Measurements from ENCODE around the gene SELENOF. TPM values are rescaled to one million over a fixed set of nuclear protein-coding genes. Genes with fewer than 3 reads are reported as not detected.

The SELENOF gene
- 100 to 1,000 TPM; 324 to 392 (median 360) TPM for polyA plus RNA-seq

- Mint-ChIP-seq H3K27ac (no peak within 1 kb of the TSS), H3K9me3 (no peaks in the 10 kb centered on the region), H3K36me3 (peaks cover 0 to 3% (median 0%) of the 10 kb centered on the region in 3 donors), H3K27me3 (ENCODE audit: low read depth in 3 of 3) (peaks cover 0 to 4% (median 4%) of the 10 kb centered on the region in 3 donors), H3K4me3 (no peak within 1 kb of the TSS), H3K4me1 (peaks cover 41 to 51% of the 10 kb centered on the region in 2 donors)
- DNase-seq = peak; percentile 99 to 100 (median 99)
Observed at GRCh38 chr1:86913896-86914600, at the start of gene SELENOF. SELENOF (minus strand) TSS chr1:86914126; CDS start chr1:86914111, 15 bp downstream.

- H3K9me3 Mint-ChIP-seq = no peaks in the 10 kb centered on the region
- DNase-seq = no peak
- H3K4me3 Mint-ChIP-seq = no peak overlapping the region
- H3K36me3 Mint-ChIP-seq = no peaks in the 10 kb centered on the region
- no peaks in the 10 kb centered on the region for H3K4me1 Mint-ChIP-seq
- H3K27me3 Mint-ChIP-seq (ENCODE audit: low read depth in 3 of 3) = no peaks in the 10 kb centered on the region
- no peak overlapping the region for H3K27ac Mint-ChIP-seq
Observed at GRCh38 chr1:86960548-86960947, 46.6 kb upstream of the SELENOF start.

- H3K36me3 Mint-ChIP-seq = no peaks in the 10 kb centered on the region
- H3K9me3 Mint-ChIP-seq = no peaks in the 10 kb centered on the region
- no peak overlapping the region for H3K27ac Mint-ChIP-seq
- no peaks in the 10 kb centered on the region for H3K27me3 Mint-ChIP-seq (ENCODE audit: low read depth in 3 of 3)
- no peak overlapping the region for H3K4me3 Mint-ChIP-seq
- DNase-seq = no peak
- peaks cover 0 to 5% of the 10 kb centered on the region in 2 donors for H3K4me1 Mint-ChIP-seq
Observed at GRCh38 chr1:86957221-86957620, 43.3 kb upstream of the SELENOF start.

GRCh38 chr1:86956221-86956620 lies 42.3 kb upstream of the SELENOF start:
- no peak overlapping the region for H3K4me3 Mint-ChIP-seq
- H3K36me3 Mint-ChIP-seq = no peaks in the 10 kb centered on the region
- no peaks in the 10 kb centered on the region for H3K27me3 Mint-ChIP-seq (ENCODE audit: low read depth in 3 of 3)
- no peaks in the 10 kb centered on the region for H3K9me3 Mint-ChIP-seq
- no peak for DNase-seq
- no peak overlapping the region for H3K27ac Mint-ChIP-seq
- peaks cover 0 to 6% of the 10 kb centered on the region in 2 donors for H3K4me1 Mint-ChIP-seq

GRCh38 chr1:86955678-86956077 lies 41.8 kb upstream of the SELENOF start:
- Mint-ChIP-seq H3K4me1 (peaks cover 4 to 6% of the 10 kb centered on the region in 2 donors), H3K27ac (no peak overlapping the region), H3K9me3 (no peaks in the 10 kb centered on the region), H3K4me3 (no peak overlapping the region), H3K27me3 (ENCODE audit: low read depth in 3 of 3) (no peaks in the 10 kb centered on the region), H3K36me3 (no peaks in the 10 kb centered on the region)
- DNase-seq = no peak

GRCh38 chr1:86953167-86953566 lies 39.2 kb upstream of the SELENOF start:
- no peak overlapping the region for H3K27ac Mint-ChIP-seq
- H3K36me3 Mint-ChIP-seq = no peaks in the 10 kb centered on the region
- H3K9me3 Mint-ChIP-seq = no peaks in the 10 kb centered on the region
- H3K4me3 Mint-ChIP-seq = no peak overlapping the region
- no peak for DNase-seq
- no peaks in the 10 kb centered on the region for H3K27me3 Mint-ChIP-seq (ENCODE audit: low read depth in 3 of 3)
- peaks cover 6 to 11% of the 10 kb centered on the region in 2 donors for H3K4me1 Mint-ChIP-seq

- Mint-ChIP-seq H3K9me3 (no peaks in the 10 kb centered on the region), H3K27ac (no peak overlapping the region), H3K27me3 (ENCODE audit: low read depth in 3 of 3) (no peaks in the 10 kb centered on the region), H3K36me3 (no peaks in the 10 kb centered on the region), H3K4me1 (peaks cover 6 to 11% of the 10 kb centered on the region in 2 donors), H3K4me3 (no peak overlapping the region)
- no peak for DNase-seq
Observed at GRCh38 chr1:86951430-86951829, 37.5 kb upstream of the SELENOF start.

- Mint-ChIP-seq H3K4me3 (no peak overlapping the region), H3K4me1 (peaks cover 6 to 11% of the 10 kb centered on the region in 2 donors), H3K36me3 (no peaks in the 10 kb centered on the region), H3K27ac (no peak overlapping the region), H3K9me3 (no peaks in the 10 kb centered on the region), H3K27me3 (ENCODE audit: low read depth in 3 of 3) (no peaks in the 10 kb centered on the region)
- DNase-seq = no peak
Observed at GRCh38 chr1:86950712-86951419, 36.9 kb upstream of the SELENOF start.

GRCh38 chr1:86948212-86948611 lies 34.3 kb upstream of the SELENOF start:
- DNase-seq = no peak
- no peaks in the 10 kb centered on the region for H3K36me3 Mint-ChIP-seq
- H3K9me3 Mint-ChIP-seq = no peaks in the 10 kb centered on the region
- H3K27ac Mint-ChIP-seq = no peak overlapping the region
- H3K27me3 Mint-ChIP-seq (ENCODE audit: low read depth in 3 of 3) = peaks cover 0 to 2% (median 0%) of the 10 kb centered on the region in 3 donors
- H3K4me3 Mint-ChIP-seq = no peak overlapping the region
- peaks cover 3 to 11% of the 10 kb centered on the region in 2 donors for H3K4me1 Mint-ChIP-seq

- Mint-ChIP-seq H3K27ac (no peak overlapping the region), H3K27me3 (ENCODE audit: low read depth in 3 of 3) (peaks cover 0 to 4% (median 1%) of the 10 kb centered on the region in 3 donors), H3K4me1 (peaks cover 3 to 5% of the 10 kb centered on the region in 2 donors), H3K4me3 (no peak overlapping the region), H3K36me3 (peaks cover 0 to 2% (median 0%) of the 10 kb centered on the region in 3 donors), H3K9me3 (no peaks in the 10 kb centered on the region)
- no peak for DNase-seq
Observed at GRCh38 chr1:86942743-86943142, 28.8 kb upstream of the SELENOF start.

- no peaks in the 10 kb centered on the region for H3K9me3 Mint-ChIP-seq
- H3K36me3 Mint-ChIP-seq = peaks cover 0 to 2% (median 0%) of the 10 kb centered on the region in 3 donors
- DNase-seq = no peak
- H3K27ac Mint-ChIP-seq = no peak overlapping the region
- H3K4me1 Mint-ChIP-seq = peaks cover 3 to 5% of the 10 kb centered on the region in 2 donors
- peaks cover 0 to 4% (median 1%) of the 10 kb centered on the region in 3 donors for H3K27me3 Mint-ChIP-seq (ENCODE audit: low read depth in 3 of 3)
- H3K4me3 Mint-ChIP-seq = no peak overlapping the region
Observed at GRCh38 chr1:86942042-86942441, 28.1 kb upstream of the SELENOF start.

GRCh38 chr1:86940599-86940998 lies 26.7 kb upstream of the SELENOF start:
- Mint-ChIP-seq H3K27me3 (ENCODE audit: low read depth in 3 of 3) (peaks cover 0 to 4% (median 1%) of the 10 kb centered on the region in 3 donors), H3K9me3 (no peaks in the 10 kb centered on the region), H3K4me3 (no peak overlapping the region)

GRCh38 chr1:86939406-86939805 lies 25.5 kb upstream of the SELENOF start:
- H3K27me3 Mint-ChIP-seq (ENCODE audit: low read depth in 3 of 3) = peaks cover 0 to 2% (median 1%) of the 10 kb centered on the region in 3 donors
- peaks cover 0 to 2% (median 0%) of the 10 kb centered on the region in 3 donors for H3K36me3 Mint-ChIP-seq
- peaks cover 3 to 5% of the 10 kb centered on the region in 2 donors for H3K4me1 Mint-ChIP-seq
- DNase-seq = no peak
- no peaks in the 10 kb centered on the region for H3K9me3 Mint-ChIP-seq
- H3K4me3 Mint-ChIP-seq = no peak overlapping the region
- no peak overlapping the region for H3K27ac Mint-ChIP-seq

More at GRCh38 chr1:86940599-86940998, 26.7 kb upstream of the SELENOF start:
- H3K27ac Mint-ChIP-seq = no peak overlapping the region
- H3K4me1 Mint-ChIP-seq = peaks cover 3 to 5% of the 10 kb centered on the region in 2 donors
- DNase-seq = no peak
- H3K36me3 Mint-ChIP-seq = peaks cover 0 to 2% (median 0%) of the 10 kb centered on the region in 3 donors

- H3K4me3 Mint-ChIP-seq = no peak overlapping the region
- peaks cover 3 to 5% of the 10 kb centered on the region in 2 donors for H3K4me1 Mint-ChIP-seq
- peaks cover 0 to 2% (median 1%) of the 10 kb centered on the region in 3 donors for H3K27me3 Mint-ChIP-seq (ENCODE audit: low read depth in 3 of 3)
Observed at GRCh38 chr1:86938855-86939254, 24.9 kb upstream of the SELENOF start.

More at GRCh38 chr1:86938855-86939254, 24.9 kb upstream of the SELENOF start:
- peaks cover 0 to 2% (median 0%) of the 10 kb centered on the region in 3 donors for H3K36me3 Mint-ChIP-seq
- H3K27ac Mint-ChIP-seq = no peak overlapping the region
- H3K9me3 Mint-ChIP-seq = no peaks in the 10 kb centered on the region
- no peak for DNase-seq

Measured in immature natural killer cell (primary cell).